HepG2 (cell line): Measurements from ENCODE around the gene P3R3URF. TPM values are rescaled to one million over a fixed set of nuclear protein-coding genes. Genes with fewer than 3 reads are reported as not detected.

Experiments used
- ATAC-seq: fragments of 200-7000 bp; cut with Tn5 transposase; 3 replicates; pipeline ENCODE4 v1.9.1; 2020; ENCODE audit warnings: mild to moderate bottlenecking, moderate library complexity
- BruUV-seq: library from RNA; stranded (reverse); fragments of 400-500 nt; replicated peaks from 2 replicates; lab custom pipeline; 2021; lab: Mats Ljungman, UMichigan
- CTCF ChIA-PET: fragments of 300-600 bp; formaldehyde crosslinking; extraction: SDS; loops from one replicate; lab custom pipeline; 2021; ENCODE audit warnings: low total read pairs, inconsistent platforms, low intra/inter-chr PET ratio; lab: Yijun Ruan, JAX
- POLR2A ChIA-PET: fragments of 350-600 bp; sonication (Branson Sonifier 250); formaldehyde crosslinking; loops from one replicate; lab custom pipeline; 2020; ENCODE audit warnings: antibody characterized with exemption, inconsistent platforms; lab: Yijun Ruan, JAX
- DNase-seq: peaks from one replicate; pipeline ENCODE4 v3.0.0-alpha.2; 2015; ENCODE audit warnings: low spot score
- FAIRE-seq: peaks from 3 replicates; lab custom pipeline; 2011; peaks lifted over from hg19 to GRCh38; lab: Jason Lieb, UNC
- H2AFZ ChIP-seq: one replicate; pipeline ENCODE4 v1.6.1; 2011; ENCODE audit warnings: low read length, inconsistent platforms
- H3K27ac ChIP-seq: fragments of 300-600 bp; 3 replicates; pipeline ENCODE4 v1.8.0; 2011; ENCODE audit warnings: mixed run types, mild to moderate bottlenecking, mixed read lengths, low read length, inconsistent platforms; ENCODE audit not compliant: insufficient read depth; ENCODE audit errors: extremely low read length
- H3K27me3 ChIP-seq, 2 experiments: fragments of 200-600 bp in 1 of 2; 2 replicates in 1 of 2; 3 replicates in 1 of 2; pipeline versions ENCODE4 v1.6.0 to v1.8.0; 2011; ENCODE audit warnings: low read length in 2 of 2, mild to moderate bottlenecking in 2 of 2, moderate library complexity in 2 of 2, inconsistent platforms in 1 of 2; ENCODE audit not compliant: insufficient read depth in 2 of 2, control insufficient read depth in 1 of 2
- H3K36me3 ChIP-seq, 2 experiments: fragments of 200-600 bp in 1 of 2; replicated peaks in 1 of 2; 2 replicates in 1 of 2; 3 replicates in 1 of 2; pipeline versions ENCODE4 v1.5.1 to v1.8.0; 2011; ENCODE audit warnings: low read length in 2 of 2, inconsistent platforms in 1 of 2; ENCODE audit not compliant: insufficient read depth in 2 of 2, control insufficient read depth in 1 of 2
- H3K4me1 ChIP-seq: 2 replicates; pipeline ENCODE4 v1.5.1; 2012; ENCODE audit warnings: low read length, inconsistent platforms; ENCODE audit not compliant: insufficient read depth
- H3K4me2 ChIP-seq: 2 replicates; pipeline ENCODE4 v1.6.0; 2011; ENCODE audit warnings: low read depth, low read length, inconsistent platforms
- H3K4me3 ChIP-seq, 3 experiments: fragments of 200-600 bp in 1 of 3; sonication (generic), shearing (Covaris generic) in 1 of 3; replicated peaks in 1 of 3; 2 replicates each; pipeline ENCODE4 v1.5.1; 2011 to 2016; ENCODE audit warnings: low read length in 3 of 3, inconsistent platforms in 2 of 3, low read depth in 2 of 3, mild to moderate bottlenecking in 2 of 3, control low read depth in 1 of 3, mixed read lengths in 1 of 3; ENCODE audit not compliant: insufficient read depth in 1 of 3
- H3K79me2 ChIP-seq: one replicate; pipeline ENCODE4 v1.6.1; 2011; ENCODE audit warnings: low read length, inconsistent platforms; ENCODE audit not compliant: insufficient read depth
- H3K9ac ChIP-seq: 2 replicates; pipeline ENCODE4 v1.6.0; 2011; ENCODE audit warnings: mild to moderate bottlenecking, low read depth, low read length, inconsistent platforms; ENCODE audit not compliant: insufficient read depth
- H3K9me3 ChIP-seq: 2 replicates; pipeline ENCODE4 v1.5.1; 2012; ENCODE audit warnings: mild to moderate bottlenecking, low read length
- H4K20me1 ChIP-seq: 2 replicates; pipeline ENCODE4 v1.6.0; 2011; ENCODE audit warnings: inconsistent platforms, mild to moderate bottlenecking, low read length, moderate library complexity; ENCODE audit not compliant: insufficient read depth
- ARID5B ChIP-seq: IDR thresholded peaks from 2 replicates; pipeline ENCODE4 v1.4.0; 2020; ENCODE audit warnings: mild to moderate bottlenecking, missing genetic modification reagents
- ATF3 ChIP-seq: sonication (generic); formaldehyde crosslinking; IDR thresholded peaks from 2 replicates; pipeline ENCODE4 v1.4.0; 2020; ENCODE audit warnings: missing genetic modification reagents
- BCL6 ChIP-seq: IDR thresholded peaks from 2 replicates; pipeline ENCODE4 v1.6.1; 2016; ENCODE audit warnings: missing genetic modification reagents, missing compliant biosample characterization
- CCDC6 ChIP-seq: sonication (generic); formaldehyde crosslinking; IDR thresholded peaks from 2 replicates; pipeline ENCODE4 v1.8.1; 2022; ENCODE audit warnings: mild to moderate bottlenecking, missing genetic modification reagents, moderate library complexity
- HINFP ChIP-seq: sonication (generic); formaldehyde crosslinking; IDR thresholded peaks from 2 replicates; pipeline ENCODE4 v1.4.0; 2020; ENCODE audit warnings: low read depth, mild to moderate bottlenecking, missing genetic modification reagents
- JUNB ChIP-seq: sonication (generic); formaldehyde crosslinking; IDR thresholded peaks from 2 replicates; pipeline ENCODE4 v1.8.0; 2022; ENCODE audit warnings: missing genetic modification reagents, mild to moderate bottlenecking, borderline replicate concordance
- NCOA5 ChIP-seq: sonication (generic); formaldehyde crosslinking; IDR thresholded peaks from 2 replicates; pipeline ENCODE4 v1.4.0; 2020; ENCODE audit warnings: missing genetic modification reagents
- PAWR ChIP-seq: sonication (generic); formaldehyde crosslinking; IDR thresholded peaks from 2 replicates; pipeline ENCODE4 v1.4.0; 2020; ENCODE audit warnings: missing genetic modification reagents, mild to moderate bottlenecking, borderline replicate concordance
- ZFP41 ChIP-seq: sonication (generic); formaldehyde crosslinking; IDR thresholded peaks from 2 replicates; pipeline ENCODE4 v1.4.0; 2020; ENCODE audit warnings: mild to moderate bottlenecking, missing genetic modification reagents, borderline replicate concordance
- ZNF414 ChIP-seq: sonication (generic); formaldehyde crosslinking; IDR thresholded peaks from 2 replicates; pipeline ENCODE4 v1.5.0; 2020; ENCODE audit warnings: missing genetic modification reagents
- ZNF567 ChIP-seq: sonication (generic); formaldehyde crosslinking; IDR thresholded peaks from 2 replicates; pipeline ENCODE4 v1.8.1; 2023; ENCODE audit warnings: mild to moderate bottlenecking, missing genetic modification reagents, borderline replicate concordance
- WGBS: methylation state at CpG from one replicate; pipeline ENCODE4 v1.1.6; 2017; ENCODE audit warnings: low lambda C conversion rate; 5-methylcytosine and 5-hydroxymethylcytosine counted together
- in situ Hi-C: cut with HindIII; loops from 2 replicates; pipeline ENCODE4 v1.10.0; 2017; ENCODE audit warnings: low pct_unique_long_range_greater_than_20kb; ENCODE audit not compliant: extremely low pct_ligation_motif_present
- intact Hi-C: fragments of 100-400 bp; cut with micrococcal nuclease; formaldehyde crosslinking; loops from one replicate; pipeline ENCODE4 v1.10.0; 2022; ENCODE audit not compliant: unreplicated experiment
- polyA plus RNA-seq, 8 experiments: library from polyadenylated mRNA; depleted of rRNA in 3 of 8; stranded (reverse) in 7 of 8; unstranded in 1 of 8; fragments of >200 nt; fragmentation: Illumina TruSeq in 4 of 8; extraction: Trizol in 4 of 8; gene quantifications; 2 replicates each; pipeline versions ENCODE4 v1.2.1 to v1.2.3, GENCODE V29; 2011 to 2016; ENCODE audit warnings: low read depth in 4 of 8, missing spikeins in 1 of 8, mixed read lengths in 1 of 8; ENCODE audit not compliant: insufficient read depth in 1 of 8
- total RNA-seq, 5 experiments: library from RNA; depleted of rRNA; stranded (reverse); fragments of >200 nt; fragmentation: Illumina TruSeq; extraction: Trizol; gene quantifications; 2 replicates each; pipeline ENCODE4 v1.2.3, GENCODE V29; 2016; ENCODE audit warnings: low read depth in 1 of 5
- TF ChIP-seq, protein P1 (sequence below): IDR thresholded peaks from 2 replicates; pipeline ENCODE4 v1.6.1; 2016; ENCODE audit warnings: control low read depth
- TF ChIP-seq, protein P2 (sequence below): sonication (generic); formaldehyde crosslinking; IDR thresholded peaks from 2 replicates; pipeline ENCODE4 v1.5.0; 2020; ENCODE audit warnings: mild to moderate bottlenecking, missing genetic modification reagents, moderate library complexity

The P3R3URF gene
- total and polyA plus RNA-seq, 2 of the 13 experiments (the other 11 are each of a cell fraction or from before 2014, with no cell fraction given): not detected

GRCh38 chr1:46203738-46204405 is 27.6 kb upstream of the P3R3URF start:
- Histone ChIP-seq H3K9me3 (no peaks in the 10 kb centered on the region), H3K27me3 (0 out of 5 replicates have a peak, but pooled peaks cover 0 to 6% of the 10 kb centered on the region in 2 experiments), H3K4me3 (peak overlapping the region; percentile 36 to 71 (median 37); a peak in 3 of 6 replicates), H4K20me1 (no peaks in the 10 kb centered on the region), H3K4me1 (peaks cover 14% of the 10 kb centered on the region), H2AFZ (no peak overlapping the region), H3K4me2 (peak overlapping the region; percentile 69), H3K36me3 (no peaks in the 10 kb centered on the region), H3K27ac (no peak overlapping the region), H3K79me2 (no peaks in the 10 kb centered on the region), H3K9ac (no peak overlapping the region)
- FAIRE-seq (no peak), DNase-seq (no peak), ATAC-seq (peak; percentile 25)
- intact Hi-C loops: no loop called here
- no TSS peak for BruUV-seq
- 63% methylated on average over 13 of the region's 14 CpGs for WGBS
- in situ Hi-C loops: no loop called here
- CTCF ChIA-PET: no interaction called here
- POLR2A ChIA-PET: no interaction called here
- TF ChIP-seq ZFP41: no peak
- no peak for TF ChIP-seq HINFP (CRISPR knock-in tag)
- TF ChIP-seq ZNF567 (CRISPR knock-in tag): no peak
- TF ChIP-seq ZNF414 (CRISPR knock-in tag): no peak
- no peak for TF ChIP-seq PAWR (CRISPR knock-in tag)
- TF ChIP-seq JUNB (CRISPR knock-in tag): no peak
- no peak for TF ChIP-seq ATF3 (CRISPR knock-in tag)
- no peak for TF ChIP-seq ARID5B (CRISPR knock-in tag)
- no peak for TF ChIP-seq NCOA5 (CRISPR knock-in tag)
- TF ChIP-seq, protein P1, sequence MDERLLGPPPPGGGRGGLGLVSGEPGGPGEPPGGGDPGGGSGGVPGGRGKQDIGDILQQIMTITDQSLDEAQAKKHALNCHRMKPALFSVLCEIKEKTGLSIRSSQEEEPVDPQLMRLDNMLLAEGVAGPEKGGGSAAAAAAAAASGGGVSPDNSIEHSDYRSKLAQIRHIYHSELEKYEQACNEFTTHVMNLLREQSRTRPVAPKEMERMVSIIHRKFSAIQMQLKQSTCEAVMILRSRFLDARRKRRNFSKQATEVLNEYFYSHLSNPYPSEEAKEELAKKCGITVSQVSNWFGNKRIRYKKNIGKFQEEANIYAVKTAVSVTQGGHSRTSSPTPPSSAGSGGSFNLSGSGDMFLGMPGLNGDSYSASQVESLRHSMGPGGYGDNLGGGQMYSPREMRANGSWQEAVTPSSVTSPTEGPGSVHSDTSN (CRISPR knock-in tag): no peak
- TF ChIP-seq, protein P2, sequence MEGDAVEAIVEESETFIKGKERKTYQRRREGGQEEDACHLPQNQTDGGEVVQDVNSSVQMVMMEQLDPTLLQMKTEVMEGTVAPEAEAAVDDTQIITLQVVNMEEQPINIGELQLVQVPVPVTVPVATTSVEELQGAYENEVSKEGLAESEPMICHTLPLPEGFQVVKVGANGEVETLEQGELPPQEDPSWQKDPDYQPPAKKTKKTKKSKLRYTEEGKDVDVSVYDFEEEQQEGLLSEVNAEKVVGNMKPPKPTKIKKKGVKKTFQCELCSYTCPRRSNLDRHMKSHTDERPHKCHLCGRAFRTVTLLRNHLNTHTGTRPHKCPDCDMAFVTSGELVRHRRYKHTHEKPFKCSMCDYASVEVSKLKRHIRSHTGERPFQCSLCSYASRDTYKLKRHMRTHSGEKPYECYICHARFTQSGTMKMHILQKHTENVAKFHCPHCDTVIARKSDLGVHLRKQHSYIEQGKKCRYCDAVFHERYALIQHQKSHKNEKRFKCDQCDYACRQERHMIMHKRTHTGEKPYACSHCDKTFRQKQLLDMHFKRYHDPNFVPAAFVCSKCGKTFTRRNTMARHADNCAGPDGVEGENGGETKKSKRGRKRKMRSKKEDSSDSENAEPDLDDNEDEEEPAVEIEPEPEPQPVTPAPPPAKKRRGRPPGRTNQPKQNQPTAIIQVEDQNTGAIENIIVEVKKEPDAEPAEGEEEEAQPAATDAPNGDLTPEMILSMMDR (CRISPR knock-in tag): no peak
- no peak for TF ChIP-seq CCDC6 (CRISPR knock-in tag)
- no peak for TF ChIP-seq BCL6 (CRISPR knock-in tag)
